GM23338 (cell line): ENCODE data around the gene GCDH. TPM values are rescaled to one million over a fixed set of nuclear protein-coding genes. Genes with fewer than 3 reads are reported as not detected.

ENCODE experiments used
- ATAC-seq: fragments of 200-7000 bp; cut with Tn5 transposase; 3 replicates; pipeline ENCODE4 v1.9.1; 2020
- DNase-seq: peaks from one replicate; pipeline ENCODE4 v3.0.0-alpha.2; 2015; ENCODE audit warnings: low spot score
- H2AFZ ChIP-seq: fragments of 200-600 bp; sonication (generic); 2 replicates; pipeline ENCODE4 v1.8.0; 2016; ENCODE audit warnings: antibody characterized with exemption, mild to moderate bottlenecking, moderate library complexity
- H3F3A ChIP-seq: fragments of 200-600 bp; sonication (generic); replicated peaks from 2 replicates; pipeline ENCODE4 v1.8.0; 2017; ENCODE audit warnings: antibody characterized with exemption, mixed run types, low read depth
- H3K27ac ChIP-seq: fragments of 200-600 bp; sonication (generic); 2 replicates; pipeline ENCODE4 v1.6.1; 2016; ENCODE audit warnings: low read depth
- H3K27me3 ChIP-seq: fragments of 200-600 bp; sonication (generic); 2 replicates; pipeline ENCODE4 v1.8.0; 2016; ENCODE audit warnings: mild to moderate bottlenecking, mixed run types, moderate library complexity; ENCODE audit not compliant: insufficient read depth
- H3K36me3 ChIP-seq: fragments of 200-600 bp; sonication (generic); 2 replicates; pipeline ENCODE4 v1.8.0; 2016; ENCODE audit warnings: mild to moderate bottlenecking; ENCODE audit not compliant: insufficient read depth
- H3K4me1 ChIP-seq: fragments of 200-600 bp; sonication (generic); 2 replicates; pipeline ENCODE4 v1.8.0; 2016; ENCODE audit warnings: mild to moderate bottlenecking, moderate library complexity; ENCODE audit not compliant: insufficient read depth
- H3K4me2 ChIP-seq: fragments of 200-600 bp; sonication (generic); 2 replicates; pipeline ENCODE4 v1.7.1; 2017; ENCODE audit warnings: mixed run types
- H3K4me3 ChIP-seq: fragments of 200-600 bp; sonication (generic); 2 replicates; pipeline ENCODE4 v1.6.1; 2016; ENCODE audit warnings: mixed run types
- H3K79me2 ChIP-seq: fragments of 200-600 bp; sonication (generic); replicated peaks from 2 replicates; pipeline ENCODE4 v1.8.0; 2017; ENCODE audit warnings: mild to moderate bottlenecking; ENCODE audit not compliant: insufficient read depth
- H3K9me2 ChIP-seq: fragments of 200-600 bp; sonication (generic); 2 replicates; pipeline ENCODE4 v1.8.0; 2017; ENCODE audit not compliant: insufficient read depth
- H4K20me1 ChIP-seq: fragments of 200-600 bp; sonication (generic); replicated peaks from 2 replicates; pipeline ENCODE4 v1.8.0; 2017; ENCODE audit warnings: mild to moderate bottlenecking; ENCODE audit not compliant: insufficient read depth
- H3K27ac Mint-ChIP-seq: 2 replicates; pipeline ENCODE4 v1.8.0; 2020; ENCODE audit warnings: inconsistent platforms, mild to moderate bottlenecking, moderate library complexity, mixed read lengths
- H3K27me3 Mint-ChIP-seq: 3 replicates; pipeline ENCODE4 v1.8.0; 2022; ENCODE audit warnings: low read depth, mild to moderate bottlenecking, moderate library complexity, mixed read lengths, inconsistent platforms; ENCODE audit not compliant: insufficient read depth, poor library complexity
- H3K36me3 Mint-ChIP-seq: 3 replicates; pipeline ENCODE4 v1.8.0; 2021; ENCODE audit warnings: low read depth, mild to moderate bottlenecking, inconsistent platforms, moderate library complexity, mixed read lengths
- H3K4me1 Mint-ChIP-seq: 3 replicates; pipeline ENCODE4 v1.8.0; 2020; ENCODE audit warnings: mild to moderate bottlenecking, inconsistent platforms, mixed read lengths
- H3K4me3 Mint-ChIP-seq: 3 replicates; pipeline ENCODE4 v1.8.0; 2021; ENCODE audit warnings: moderate library complexity, mild to moderate bottlenecking, inconsistent platforms, mixed read lengths
- H3K9me3 Mint-ChIP-seq: 3 replicates; pipeline ENCODE4 v1.8.0; 2020; ENCODE audit warnings: moderate library complexity, mild to moderate bottlenecking, inconsistent platforms, mixed read lengths
- CREB1 ChIP-seq: fragments of 250-450 bp; sonication (Bioruptor Pico); IDR thresholded peaks from 2 replicates; pipeline ENCODE4 v1.5.0; 2020; ENCODE audit warnings: low read depth, mild to moderate bottlenecking, moderate library complexity
- EZH2phosphoT487 ChIP-seq: fragments of 200-600 bp; sonication (generic); IDR thresholded peaks from one replicate; pipeline ENCODE4 v1.8.1; 2018; ENCODE audit warnings: antibody characterized with exemption; ENCODE audit not compliant: unreplicated experiment
- JUNB ChIP-seq: IDR thresholded peaks from one replicate; pipeline ENCODE4 v1.6.1; 2016; ENCODE audit warnings: antibody characterized with exemption; ENCODE audit not compliant: unreplicated experiment
- POLR2AphosphoS5 ChIP-seq: IDR thresholded peaks from 2 replicates; pipeline ENCODE4 v1.6.1; 2016; ENCODE audit warnings: antibody characterized with exemption, low read depth
- STAT1 ChIP-seq: IDR thresholded peaks from one replicate; pipeline ENCODE4 v1.6.1; 2016; ENCODE audit warnings: antibody characterized with exemption; ENCODE audit not compliant: unreplicated experiment
- ZNF114 ChIP-seq: fragments of 250-450 bp; sonication (Bioruptor Pico); IDR thresholded peaks from 2 replicates; pipeline ENCODE4 v1.5.0; 2020; ENCODE audit warnings: mild to moderate bottlenecking, moderate library complexity
- ZNF331 ChIP-seq: fragments of 250-450 bp; sonication (Bioruptor Pico); IDR thresholded peaks from 2 replicates; pipeline ENCODE4 v1.5.0; 2020; ENCODE audit warnings: low read depth, mild to moderate bottlenecking, moderate library complexity
- polyA plus RNA-seq: library from polyadenylated mRNA; unstranded; fragments of >200 nt; fragmentation: Nextera tagmentation; extraction: Ambion mirVana; gene quantifications from 2 replicates; pipeline ENCODE4 v1.2.1, GENCODE V29; 2016
- total RNA-seq: library from RNA; depleted of rRNA; stranded (reverse); fragments of >200 nt; shearing (Covaris generic); gene quantifications from 2 replicates; pipeline ENCODE4 v1.2.3, GENCODE V29; 2014
- TF ChIP-seq, protein P1 (sequence below): IDR thresholded peaks from 2 replicates; pipeline ENCODE4 v1.6.1; 2016; ENCODE audit warnings: antibody characterized with exemption
- TF ChIP-seq, protein P2 (sequence below), 2 experiments: fragments of 200-600 bp in 1 of 2; sonication (generic) in 1 of 2; conservative IDR thresholded peaks; 2 replicates each; pipeline versions ENCODE4 v1.5.1 to v1.6.1; 2016 to 2017; ENCODE audit warnings: antibody characterized with exemption in 2 of 2, low read depth in 2 of 2, mild to moderate bottlenecking in 2 of 2, moderate library complexity in 1 of 2
- TF ChIP-seq, protein P3 (sequence below): fragments of 250-450 bp; sonication (Bioruptor Pico); IDR thresholded peaks from 2 replicates; pipeline ENCODE4 v1.5.0; 2020; ENCODE audit warnings: mild to moderate bottlenecking, moderate library complexity
- TF ChIP-seq, protein P4 (sequence below): IDR thresholded peaks from one replicate; pipeline ENCODE4 v1.6.1; 2018; ENCODE audit warnings: antibody characterized with exemption; ENCODE audit not compliant: unreplicated experiment

GCDH gene
- total and polyA plus RNA-seq, 2 experiments from 2014 or later: 54.1 to 99.8 TPM

DNA sequence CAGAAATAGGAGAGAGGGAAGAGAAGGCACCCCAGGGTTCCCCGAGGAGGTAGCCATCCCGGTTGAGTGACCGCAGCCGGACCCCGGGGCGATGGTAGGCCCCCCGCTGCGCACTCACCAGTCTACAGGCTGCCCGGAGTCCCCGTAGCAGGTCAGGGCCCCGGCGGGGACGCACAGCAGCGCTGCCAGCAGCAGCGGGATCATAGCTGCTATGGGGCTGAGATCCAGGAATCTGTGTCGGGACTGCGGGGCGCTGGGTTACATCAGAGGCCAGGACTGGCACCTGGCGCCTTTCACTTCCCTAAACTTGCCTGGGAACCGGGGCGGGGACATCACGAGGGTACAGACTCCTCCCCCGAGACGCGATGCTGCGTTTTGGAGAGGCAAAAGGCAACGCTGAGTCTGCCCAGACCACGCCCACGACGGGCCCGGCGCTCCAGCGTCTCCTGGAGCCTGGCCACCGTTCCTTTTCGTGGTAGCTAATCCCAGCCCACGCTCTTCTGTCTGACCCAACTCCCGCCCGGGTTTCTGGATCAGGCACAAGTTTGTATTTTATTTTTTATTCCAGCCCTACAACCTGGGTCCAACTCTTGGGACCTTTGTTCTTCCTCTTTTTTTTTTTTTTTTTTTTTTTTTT lies 9.7 kb upstream of the GCDH start, which contains the start of gene DNASE2 (continued):
- TF ChIP-seq, protein P1, sequence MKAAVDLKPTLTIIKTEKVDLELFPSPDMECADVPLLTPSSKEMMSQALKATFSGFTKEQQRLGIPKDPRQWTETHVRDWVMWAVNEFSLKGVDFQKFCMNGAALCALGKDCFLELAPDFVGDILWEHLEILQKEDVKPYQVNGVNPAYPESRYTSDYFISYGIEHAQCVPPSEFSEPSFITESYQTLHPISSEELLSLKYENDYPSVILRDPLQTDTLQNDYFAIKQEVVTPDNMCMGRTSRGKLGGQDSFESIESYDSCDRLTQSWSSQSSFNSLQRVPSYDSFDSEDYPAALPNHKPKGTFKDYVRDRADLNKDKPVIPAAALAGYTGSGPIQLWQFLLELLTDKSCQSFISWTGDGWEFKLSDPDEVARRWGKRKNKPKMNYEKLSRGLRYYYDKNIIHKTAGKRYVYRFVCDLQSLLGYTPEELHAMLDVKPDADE: peak; percentile 30; the same call in 1 of the 2 replicates
- TF ChIP-seq POLR2AphosphoS5 (peak; percentile 87), JUNB (no peak)

DNA sequence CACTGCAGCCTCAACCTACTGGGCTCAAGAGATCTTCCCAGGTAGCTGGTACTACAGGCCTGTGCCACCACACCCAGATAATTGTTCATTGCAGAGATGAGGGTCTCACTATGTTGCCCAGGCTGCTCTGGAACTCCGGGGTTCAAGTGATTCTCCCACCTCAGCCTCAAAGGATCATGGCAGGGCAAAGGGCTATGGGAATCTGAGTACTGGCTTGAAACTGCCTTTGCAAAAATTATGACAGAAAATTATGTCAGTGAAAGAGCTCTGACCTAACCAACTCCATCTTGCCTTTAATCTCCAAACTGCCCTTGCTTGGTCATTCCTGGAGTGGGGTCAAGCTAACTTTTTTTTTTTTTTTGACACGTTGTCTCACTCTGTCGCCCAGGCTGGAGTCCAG lies 8.4 kb upstream of the GCDH start:
- H3K4me3 ChIP-seq: no peak overlapping the region
- H3K36me3 ChIP-seq: no peaks in the 10 kb centered on the region
- H3K9me2 ChIP-seq: no peaks in the 10 kb centered on the region; the same call in 1 of the 2 replicates
- H3K27ac ChIP-seq: no peak overlapping the region
- Mint-ChIP-seq H3K36me3 (peaks cover 19% of the 10 kb centered on the region), H3K9me3 (peaks cover 22% of the 10 kb centered on the region), H3K4me3 (peak overlapping the region; percentile 90; the same call in 2 of the 3 replicates), H3K27me3 (peaks cover 32% of the 10 kb centered on the region), H3K4me1 (peaks cover 17% of the 10 kb centered on the region), H3K27ac (no peak overlapping the region)
- peaks cover 26% of the 10 kb centered on the region for H3F3A ChIP-seq
- no peak overlapping the region for H2AFZ ChIP-seq
- H3K27me3 ChIP-seq: peaks cover 23% of the 10 kb centered on the region
- peaks cover 3% of the 10 kb centered on the region; the same call in 1 of the 2 replicates for H3K4me1 ChIP-seq
- no peak overlapping the region for H3K4me2 ChIP-seq
- ATAC-seq (no peak), DNase-seq (no peak)
- H4K20me1 ChIP-seq: no peaks in the 10 kb centered on the region
- H3K79me2 ChIP-seq: no peaks in the 10 kb centered on the region
- no peak for TF ChIP-seq EZH2phosphoT487
- TF ChIP-seq, protein P2, sequence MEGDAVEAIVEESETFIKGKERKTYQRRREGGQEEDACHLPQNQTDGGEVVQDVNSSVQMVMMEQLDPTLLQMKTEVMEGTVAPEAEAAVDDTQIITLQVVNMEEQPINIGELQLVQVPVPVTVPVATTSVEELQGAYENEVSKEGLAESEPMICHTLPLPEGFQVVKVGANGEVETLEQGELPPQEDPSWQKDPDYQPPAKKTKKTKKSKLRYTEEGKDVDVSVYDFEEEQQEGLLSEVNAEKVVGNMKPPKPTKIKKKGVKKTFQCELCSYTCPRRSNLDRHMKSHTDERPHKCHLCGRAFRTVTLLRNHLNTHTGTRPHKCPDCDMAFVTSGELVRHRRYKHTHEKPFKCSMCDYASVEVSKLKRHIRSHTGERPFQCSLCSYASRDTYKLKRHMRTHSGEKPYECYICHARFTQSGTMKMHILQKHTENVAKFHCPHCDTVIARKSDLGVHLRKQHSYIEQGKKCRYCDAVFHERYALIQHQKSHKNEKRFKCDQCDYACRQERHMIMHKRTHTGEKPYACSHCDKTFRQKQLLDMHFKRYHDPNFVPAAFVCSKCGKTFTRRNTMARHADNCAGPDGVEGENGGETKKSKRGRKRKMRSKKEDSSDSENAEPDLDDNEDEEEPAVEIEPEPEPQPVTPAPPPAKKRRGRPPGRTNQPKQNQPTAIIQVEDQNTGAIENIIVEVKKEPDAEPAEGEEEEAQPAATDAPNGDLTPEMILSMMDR (conservative IDR thresholded peaks at IDR 0.05; ENCODE audit: low read depth in 2 of 2): no peak
- TF ChIP-seq ZNF331 (CRISPR knock-in tag): no peak
- no peak for TF ChIP-seq JUNB
- TF ChIP-seq CREB1 (CRISPR knock-in tag): no peak
- TF ChIP-seq, protein P3, sequence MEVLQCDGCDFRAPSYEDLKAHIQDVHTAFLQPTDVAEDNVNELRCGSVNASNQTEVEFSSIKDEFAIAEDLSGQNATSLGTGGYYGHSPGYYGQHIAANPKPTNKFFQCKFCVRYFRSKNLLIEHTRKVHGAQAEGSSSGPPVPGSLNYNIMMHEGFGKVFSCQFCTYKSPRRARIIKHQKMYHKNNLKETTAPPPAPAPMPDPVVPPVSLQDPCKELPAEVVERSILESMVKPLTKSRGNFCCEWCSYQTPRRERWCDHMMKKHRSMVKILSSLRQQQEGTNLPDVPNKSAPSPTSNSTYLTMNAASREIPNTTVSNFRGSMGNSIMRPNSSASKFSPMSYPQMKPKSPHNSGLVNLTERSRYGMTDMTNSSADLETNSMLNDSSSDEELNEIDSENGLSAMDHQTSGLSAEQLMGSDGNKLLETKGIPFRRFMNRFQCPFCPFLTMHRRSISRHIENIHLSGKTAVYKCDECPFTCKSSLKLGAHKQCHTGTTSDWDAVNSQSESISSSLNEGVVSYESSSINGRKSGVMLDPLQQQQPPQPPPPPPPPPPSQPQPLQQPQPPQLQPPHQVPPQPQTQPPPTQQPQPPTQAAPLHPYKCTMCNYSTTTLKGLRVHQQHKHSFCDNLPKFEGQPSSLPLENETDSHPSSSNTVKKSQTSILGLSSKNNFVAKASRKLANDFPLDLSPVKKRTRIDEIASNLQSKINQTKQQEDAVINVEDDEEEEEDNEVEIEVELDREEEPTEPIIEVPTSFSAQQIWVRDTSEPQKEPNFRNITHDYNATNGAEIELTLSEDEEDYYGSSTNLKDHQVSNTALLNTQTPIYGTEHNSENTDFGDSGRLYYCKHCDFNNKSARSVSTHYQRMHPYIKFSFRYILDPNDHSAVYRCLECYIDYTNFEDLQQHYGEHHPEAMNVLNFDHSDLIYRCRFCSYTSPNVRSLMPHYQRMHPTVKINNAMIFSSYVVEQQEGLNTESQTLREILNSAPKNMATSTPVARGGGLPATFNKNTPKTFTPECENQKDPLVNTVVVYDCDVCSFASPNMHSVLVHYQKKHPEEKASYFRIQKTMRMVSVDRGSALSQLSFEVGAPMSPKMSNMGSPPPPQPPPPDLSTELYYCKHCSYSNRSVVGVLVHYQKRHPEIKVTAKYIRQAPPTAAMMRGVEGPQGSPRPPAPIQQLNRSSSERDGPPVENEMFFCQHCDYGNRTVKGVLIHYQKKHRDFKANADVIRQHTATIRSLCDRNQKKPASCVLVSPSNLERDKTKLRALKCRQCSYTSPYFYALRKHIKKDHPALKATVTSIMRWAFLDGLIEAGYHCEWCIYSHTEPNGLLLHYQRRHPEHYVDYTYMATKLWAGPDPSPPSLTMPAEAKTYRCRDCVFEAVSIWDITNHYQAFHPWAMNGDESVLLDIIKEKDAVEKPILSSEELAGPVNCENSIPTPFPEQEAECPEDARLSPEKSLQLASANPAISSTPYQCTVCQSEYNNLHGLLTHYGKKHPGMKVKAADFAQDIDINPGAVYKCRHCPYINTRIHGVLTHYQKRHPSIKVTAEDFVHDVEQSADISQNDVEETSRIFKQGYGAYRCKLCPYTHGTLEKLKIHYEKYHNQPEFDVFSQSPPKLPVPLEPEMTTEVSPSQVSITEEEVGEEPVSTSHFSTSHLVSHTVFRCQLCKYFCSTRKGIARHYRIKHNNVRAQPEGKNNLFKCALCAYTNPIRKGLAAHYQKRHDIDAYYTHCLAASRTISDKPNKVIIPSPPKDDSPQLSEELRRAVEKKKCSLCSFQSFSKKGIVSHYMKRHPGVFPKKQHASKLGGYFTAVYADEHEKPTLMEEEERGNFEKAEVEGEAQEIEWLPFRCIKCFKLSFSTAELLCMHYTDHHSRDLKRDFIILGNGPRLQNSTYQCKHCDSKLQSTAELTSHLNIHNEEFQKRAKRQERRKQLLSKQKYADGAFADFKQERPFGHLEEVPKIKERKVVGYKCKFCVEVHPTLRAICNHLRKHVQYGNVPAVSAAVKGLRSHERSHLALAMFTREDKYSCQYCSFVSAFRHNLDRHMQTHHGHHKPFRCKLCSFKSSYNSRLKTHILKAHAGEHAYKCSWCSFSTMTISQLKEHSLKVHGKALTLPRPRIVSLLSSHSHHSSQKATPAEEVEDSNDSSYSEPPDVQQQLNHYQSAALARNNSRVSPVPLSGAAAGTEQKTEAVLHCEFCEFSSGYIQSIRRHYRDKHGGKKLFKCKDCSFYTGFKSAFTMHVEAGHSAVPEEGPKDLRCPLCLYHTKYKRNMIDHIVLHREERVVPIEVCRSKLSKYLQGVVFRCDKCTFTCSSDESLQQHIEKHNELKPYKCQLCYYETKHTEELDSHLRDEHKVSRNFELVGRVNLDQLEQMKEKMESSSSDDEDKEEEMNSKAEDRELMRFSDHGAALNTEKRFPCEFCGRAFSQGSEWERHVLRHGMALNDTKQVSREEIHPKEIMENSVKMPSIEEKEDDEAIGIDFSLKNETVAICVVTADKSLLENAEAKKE (CRISPR knock-in tag): no peak
- TF ChIP-seq, protein P4, sequence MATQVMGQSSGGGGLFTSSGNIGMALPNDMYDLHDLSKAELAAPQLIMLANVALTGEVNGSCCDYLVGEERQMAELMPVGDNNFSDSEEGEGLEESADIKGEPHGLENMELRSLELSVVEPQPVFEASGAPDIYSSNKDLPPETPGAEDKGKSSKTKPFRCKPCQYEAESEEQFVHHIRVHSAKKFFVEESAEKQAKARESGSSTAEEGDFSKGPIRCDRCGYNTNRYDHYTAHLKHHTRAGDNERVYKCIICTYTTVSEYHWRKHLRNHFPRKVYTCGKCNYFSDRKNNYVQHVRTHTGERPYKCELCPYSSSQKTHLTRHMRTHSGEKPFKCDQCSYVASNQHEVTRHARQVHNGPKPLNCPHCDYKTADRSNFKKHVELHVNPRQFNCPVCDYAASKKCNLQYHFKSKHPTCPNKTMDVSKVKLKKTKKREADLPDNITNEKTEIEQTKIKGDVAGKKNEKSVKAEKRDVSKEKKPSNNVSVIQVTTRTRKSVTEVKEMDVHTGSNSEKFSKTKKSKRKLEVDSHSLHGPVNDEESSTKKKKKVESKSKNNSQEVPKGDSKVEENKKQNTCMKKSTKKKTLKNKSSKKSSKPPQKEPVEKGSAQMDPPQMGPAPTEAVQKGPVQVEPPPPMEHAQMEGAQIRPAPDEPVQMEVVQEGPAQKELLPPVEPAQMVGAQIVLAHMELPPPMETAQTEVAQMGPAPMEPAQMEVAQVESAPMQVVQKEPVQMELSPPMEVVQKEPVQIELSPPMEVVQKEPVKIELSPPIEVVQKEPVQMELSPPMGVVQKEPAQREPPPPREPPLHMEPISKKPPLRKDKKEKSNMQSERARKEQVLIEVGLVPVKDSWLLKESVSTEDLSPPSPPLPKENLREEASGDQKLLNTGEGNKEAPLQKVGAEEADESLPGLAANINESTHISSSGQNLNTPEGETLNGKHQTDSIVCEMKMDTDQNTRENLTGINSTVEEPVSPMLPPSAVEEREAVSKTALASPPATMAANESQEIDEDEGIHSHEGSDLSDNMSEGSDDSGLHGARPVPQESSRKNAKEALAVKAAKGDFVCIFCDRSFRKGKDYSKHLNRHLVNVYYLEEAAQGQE: no peak
- no peak for TF ChIP-seq STAT1
- TF ChIP-seq ZNF114 (CRISPR knock-in tag): no peak
